Retinal pigment epithelial cell (primary cell): ENCODE results near the gene TEKT4.
"Not testable (repeated sequence)": the region's sequence is repeated elsewhere in the genome, so short reads cannot be mapped to it uniquely, and the experiment has no call there.

ENCODE experiments used
- DNase-seq: peaks from one replicate; pipeline ENCODE4 v3.0.0-alpha.2; 2010; ENCODE audit warnings: low read depth
- H3K4me3 ChIP-seq: 2 replicates; pipeline ENCODE4 v1.5.1; 2011; ENCODE audit warnings: mild to moderate bottlenecking, low read length, control low read depth, moderate library complexity
- TF ChIP-seq, protein P1 (sequence below): conservative IDR thresholded peaks from 2 replicates; pipeline ENCODE4 v1.5.1; 2011; ENCODE audit warnings: low read depth, low read length, control low read depth, inconsistent platforms

TEKT4 gene, protein sequence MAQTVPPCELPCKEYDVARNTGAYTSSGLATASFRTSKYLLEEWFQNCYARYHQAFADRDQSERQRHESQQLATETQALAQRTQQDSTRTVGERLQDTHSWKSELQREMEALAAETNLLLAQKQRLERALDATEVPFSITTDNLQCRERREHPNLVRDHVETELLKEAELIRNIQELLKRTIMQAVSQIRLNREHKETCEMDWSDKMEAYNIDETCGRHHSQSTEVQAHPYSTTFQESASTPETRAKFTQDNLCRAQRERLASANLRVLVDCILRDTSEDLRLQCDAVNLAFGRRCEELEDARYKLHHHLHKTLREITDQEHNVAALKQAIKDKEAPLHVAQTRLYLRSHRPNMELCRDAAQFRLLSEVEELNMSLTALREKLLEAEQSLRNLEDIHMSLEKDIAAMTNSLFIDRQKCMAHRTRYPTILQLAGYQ

DNA sequence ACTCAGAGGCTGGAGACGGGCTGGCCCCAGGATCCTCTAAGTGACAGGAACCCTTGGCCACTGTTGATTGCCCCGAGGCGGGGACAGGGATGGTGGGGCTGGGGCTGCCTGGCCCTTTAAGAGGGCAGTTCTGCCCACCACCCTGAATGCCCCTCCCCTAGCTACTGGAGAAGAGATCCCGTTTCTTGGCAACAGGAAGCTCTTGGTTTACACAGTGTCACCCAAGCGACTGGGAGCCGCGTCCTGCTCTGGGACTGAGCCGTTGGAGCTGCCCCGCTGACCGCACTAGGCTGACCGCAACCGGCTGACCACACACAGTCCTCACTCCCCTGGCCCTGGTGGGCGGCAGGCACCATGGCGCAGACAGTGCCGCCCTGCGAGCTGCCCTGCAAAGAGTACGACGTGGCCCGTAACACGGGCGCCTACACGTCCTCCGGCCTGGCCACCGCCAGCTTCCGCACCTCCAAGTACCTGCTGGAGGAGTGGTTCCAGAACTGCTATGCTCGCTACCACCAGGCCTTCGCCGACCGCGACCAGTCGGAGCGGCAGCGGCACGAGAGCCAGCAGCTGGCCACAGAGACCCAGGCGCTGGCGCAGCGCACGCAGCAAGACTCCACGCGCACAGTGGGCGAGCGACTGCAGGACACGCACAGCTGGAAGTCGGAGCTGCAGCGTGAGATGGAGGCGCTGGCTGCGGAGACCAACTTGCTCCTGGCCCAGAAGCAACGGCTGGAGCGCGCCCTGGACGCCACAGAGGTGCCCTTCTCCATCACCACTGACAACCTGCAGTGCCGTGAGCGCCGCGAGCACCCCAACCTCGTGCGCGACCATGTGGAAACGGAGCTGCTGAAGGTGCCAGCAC lies at the start of gene TEKT4:
TEKT4 (plus strand) TSS at position 205 of the 862 bp plus-strand sequence; CDS start at position 355, 150 bp downstream.
- H3K4me3 ChIP-seq = peak within 1 kb of the TSS; percentile 4
- no peak for DNase-seq
- TF ChIP-seq, protein P1, sequence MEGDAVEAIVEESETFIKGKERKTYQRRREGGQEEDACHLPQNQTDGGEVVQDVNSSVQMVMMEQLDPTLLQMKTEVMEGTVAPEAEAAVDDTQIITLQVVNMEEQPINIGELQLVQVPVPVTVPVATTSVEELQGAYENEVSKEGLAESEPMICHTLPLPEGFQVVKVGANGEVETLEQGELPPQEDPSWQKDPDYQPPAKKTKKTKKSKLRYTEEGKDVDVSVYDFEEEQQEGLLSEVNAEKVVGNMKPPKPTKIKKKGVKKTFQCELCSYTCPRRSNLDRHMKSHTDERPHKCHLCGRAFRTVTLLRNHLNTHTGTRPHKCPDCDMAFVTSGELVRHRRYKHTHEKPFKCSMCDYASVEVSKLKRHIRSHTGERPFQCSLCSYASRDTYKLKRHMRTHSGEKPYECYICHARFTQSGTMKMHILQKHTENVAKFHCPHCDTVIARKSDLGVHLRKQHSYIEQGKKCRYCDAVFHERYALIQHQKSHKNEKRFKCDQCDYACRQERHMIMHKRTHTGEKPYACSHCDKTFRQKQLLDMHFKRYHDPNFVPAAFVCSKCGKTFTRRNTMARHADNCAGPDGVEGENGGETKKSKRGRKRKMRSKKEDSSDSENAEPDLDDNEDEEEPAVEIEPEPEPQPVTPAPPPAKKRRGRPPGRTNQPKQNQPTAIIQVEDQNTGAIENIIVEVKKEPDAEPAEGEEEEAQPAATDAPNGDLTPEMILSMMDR = no peak

DNA sequence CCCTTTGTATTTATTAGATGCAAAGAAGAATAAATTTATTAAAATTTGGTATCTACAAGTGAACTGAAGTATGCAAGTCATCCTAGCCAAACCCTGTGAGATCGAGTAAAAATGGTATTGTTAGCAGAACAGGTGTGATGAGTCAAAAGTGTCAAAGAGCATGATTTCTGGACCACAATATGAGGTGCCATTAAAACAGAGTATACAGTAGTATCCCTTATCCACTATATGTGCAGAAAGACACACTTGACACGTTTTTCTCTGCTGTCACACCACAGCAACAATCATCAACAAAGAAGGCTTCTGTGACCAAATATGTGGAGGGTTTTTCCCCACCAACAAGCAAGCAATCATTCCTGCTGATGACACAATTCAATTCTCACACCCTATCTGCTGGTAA lies 32.0 kb upstream of the TEKT4 start:
- not testable (repeated sequence) for H3K4me3 ChIP-seq, DNase-seq

DNA sequence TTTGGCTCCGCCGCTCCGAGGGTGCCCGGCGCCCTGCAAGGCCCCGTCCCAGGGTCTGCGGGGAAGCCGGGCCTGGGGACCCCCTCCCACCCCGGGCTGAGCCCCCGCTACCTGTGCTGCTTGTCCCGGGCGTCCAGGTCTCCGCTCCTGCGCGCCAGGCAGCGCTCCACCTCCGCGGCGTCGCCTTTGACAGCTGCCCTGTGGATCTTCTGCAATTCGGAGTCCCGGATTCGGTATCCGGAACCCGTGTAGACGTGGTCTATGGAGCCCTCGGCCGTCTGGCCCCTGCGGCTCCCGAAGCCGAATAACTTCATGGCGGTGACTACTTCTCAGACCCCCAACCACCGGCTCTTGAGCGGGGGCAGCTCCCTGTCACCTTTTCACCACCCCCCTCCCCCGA lies 14.4 kb upstream of the TEKT4 start:
- DNase-seq = not testable (repeated sequence)
- H3K4me3 ChIP-seq = peak overlapping the region; percentile 15

DNA sequence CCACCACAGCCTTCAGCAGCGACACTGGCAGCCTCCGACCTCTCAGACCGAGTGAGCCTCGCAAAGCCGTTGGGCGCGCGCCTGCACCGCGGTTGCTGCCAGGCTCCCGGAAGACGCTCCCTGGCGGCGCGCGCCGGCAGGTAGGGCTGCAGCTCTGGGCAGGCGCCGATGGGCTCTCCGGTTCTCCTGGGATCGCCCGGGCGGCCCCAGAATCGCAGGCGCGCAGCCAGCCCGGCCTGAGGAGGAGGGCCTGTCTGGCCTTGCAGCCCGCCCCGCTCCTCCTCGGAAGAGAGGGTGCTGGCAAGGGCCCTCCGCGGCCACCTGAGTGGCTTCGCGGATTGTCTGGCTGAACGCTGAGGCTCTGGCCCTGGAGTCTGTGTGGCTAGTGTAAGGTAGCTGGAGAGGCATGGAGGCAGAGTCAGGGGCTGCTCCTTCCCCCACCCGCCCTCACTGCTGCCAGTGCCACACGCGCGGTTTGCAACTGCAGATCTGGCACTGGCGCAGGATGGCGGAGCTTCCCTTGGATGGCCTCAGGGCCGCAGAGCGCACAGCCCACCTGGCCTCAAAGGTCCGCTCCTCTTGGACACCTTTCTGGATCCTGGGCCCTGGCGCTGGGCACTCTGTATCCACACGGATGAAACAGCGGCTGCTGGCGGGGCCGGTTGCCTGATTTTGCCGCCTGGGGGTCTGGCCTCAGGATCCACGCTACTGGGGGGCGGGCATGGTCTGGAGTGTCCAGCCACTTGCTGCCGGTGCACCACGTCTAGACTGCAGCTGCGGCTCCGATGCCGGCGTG lies 13.7 kb upstream of the TEKT4 start:
- DNase-seq = not testable (repeated sequence)
- peak overlapping the region; percentile 15 for H3K4me3 ChIP-seq

DNA sequence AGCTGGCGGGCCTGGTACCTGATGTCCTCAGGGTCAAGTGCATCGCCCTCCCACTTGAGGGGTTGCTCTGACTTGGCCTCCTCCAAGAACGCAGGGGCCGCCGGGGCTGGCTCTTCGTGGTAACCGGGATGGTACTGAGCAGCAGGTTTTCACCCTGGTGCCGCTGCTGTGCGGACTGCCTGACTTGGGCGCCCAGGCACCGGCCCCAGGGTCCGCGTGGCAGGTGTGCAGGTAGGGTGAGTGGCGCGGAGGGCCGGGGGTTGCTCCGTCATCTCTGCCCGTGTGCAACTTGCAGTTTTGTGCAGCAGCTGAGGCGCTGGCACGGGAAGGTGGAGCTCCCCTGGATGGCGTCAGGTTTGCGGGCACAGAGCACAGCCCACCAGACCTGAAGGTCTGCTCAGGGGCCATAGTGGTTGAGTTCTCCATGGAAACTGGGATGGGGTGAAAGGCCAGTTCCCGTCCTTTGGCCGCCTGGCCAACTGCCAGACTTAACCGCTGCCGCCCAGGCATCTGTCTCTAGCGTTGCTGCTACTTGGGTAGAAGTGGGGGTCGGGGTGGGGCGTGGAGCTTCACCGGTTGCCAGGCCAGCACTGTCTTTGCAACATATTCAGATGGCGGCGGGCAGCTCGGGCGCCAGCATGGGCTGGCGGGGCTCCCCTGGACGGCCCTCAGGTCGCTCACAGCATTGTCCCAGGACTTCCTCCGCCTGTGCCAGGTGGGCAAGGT lies 12.9 kb upstream of the TEKT4 start:
- DNase-seq, H3K4me3 ChIP-seq: not testable (repeated sequence)

DNA sequence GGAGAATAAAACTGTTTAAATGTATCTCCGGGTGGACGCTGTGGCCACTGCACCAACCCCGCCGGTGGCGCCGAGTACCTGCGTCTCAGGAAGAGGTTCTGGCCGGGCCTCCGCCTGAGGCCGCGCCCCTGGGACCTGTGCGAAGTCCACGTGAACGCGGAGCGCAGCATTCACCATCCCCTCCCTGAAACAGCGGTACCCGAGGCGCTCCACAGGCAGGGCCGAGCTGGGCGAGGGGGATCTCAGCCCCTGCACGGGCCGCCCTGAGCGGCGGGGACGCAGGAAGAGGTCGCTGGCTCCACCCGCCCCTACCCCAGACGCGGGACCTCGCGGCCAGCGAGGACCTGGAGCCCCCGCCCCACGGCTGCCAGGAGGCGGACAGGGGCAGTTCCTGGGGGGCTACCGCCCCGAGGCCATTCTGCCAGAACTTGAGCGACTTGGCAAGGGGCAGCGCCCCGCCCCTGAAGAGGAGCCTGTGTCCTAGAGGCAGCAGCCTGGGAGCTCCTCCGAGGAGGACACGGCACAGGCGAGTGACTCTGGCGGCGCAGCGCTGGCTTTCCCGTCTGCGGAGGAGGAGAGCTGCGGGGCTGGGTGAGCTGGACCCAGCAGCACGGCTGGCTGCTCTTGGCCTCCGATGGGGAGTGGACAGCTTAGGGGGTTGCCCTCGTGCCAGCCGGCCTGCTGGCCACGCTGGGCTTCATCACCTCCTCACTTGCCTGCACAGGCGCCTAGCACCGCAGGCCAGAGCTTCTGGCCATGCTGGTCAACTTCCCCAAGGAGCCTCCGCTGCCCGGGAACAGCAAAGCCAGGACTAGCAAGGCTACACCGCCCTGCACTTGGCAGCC lies 9.7 kb upstream of the TEKT4 start:
- H3K4me3 ChIP-seq = no peak overlapping the region
- no peak for DNase-seq
- TF ChIP-seq, protein P1 = no peak

DNA sequence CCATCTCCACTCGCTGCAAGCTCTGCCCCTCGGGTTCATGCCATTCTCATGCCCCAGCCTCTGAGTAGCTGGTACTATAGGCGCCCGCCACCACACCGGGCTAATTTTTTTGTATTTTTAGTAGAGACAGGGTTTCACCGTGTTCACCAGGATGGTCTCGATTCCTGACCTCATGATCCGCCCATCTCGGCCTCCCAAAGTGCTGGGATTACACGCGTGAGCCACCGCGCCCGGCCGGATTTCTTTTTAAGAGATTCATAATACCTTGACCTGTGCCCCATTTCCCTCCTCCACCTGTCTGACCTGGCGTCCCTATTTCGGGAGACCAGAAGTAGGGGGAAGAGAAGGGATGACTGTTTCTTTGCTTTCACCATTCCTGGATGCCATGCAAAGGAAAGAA lies 8.3 kb upstream of the TEKT4 start:
- not testable (repeated sequence) for H3K4me3 ChIP-seq, DNase-seq

DNA sequence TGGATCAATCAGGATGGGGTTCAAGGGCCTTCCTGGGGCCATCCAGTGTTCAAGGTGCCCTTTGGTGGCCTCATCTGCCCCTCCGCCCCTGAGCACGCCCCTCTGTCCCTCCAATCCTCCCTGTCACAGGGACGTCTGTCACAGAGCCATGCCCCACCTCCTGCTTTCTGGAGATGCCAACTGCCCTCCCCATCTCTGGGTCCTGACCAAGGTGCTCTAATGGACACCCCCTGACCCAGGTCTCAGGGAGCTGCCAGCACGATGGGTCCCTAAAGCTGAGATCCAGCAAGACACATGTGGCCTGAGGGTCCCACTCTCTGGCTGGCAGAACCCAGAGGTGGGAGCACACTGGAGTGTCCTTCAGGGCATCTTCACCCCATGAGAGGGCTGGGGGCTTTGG lies 2.1 kb upstream of the TEKT4 start:
- no peak for DNase-seq
- TF ChIP-seq, protein P1 = no peak
- no peak overlapping the region for H3K4me3 ChIP-seq
